Dendritic cell treated with granulocyte-macrophage colony-stimulating factor and Interleukin-4, amounts not matched to agents 40 ng/mL and 50 ng/mL, for 4 days (primary cell): ENCODE data around the gene PSAPL1.

Experiments used
- H3K27ac Mint-ChIP-seq: one replicate; pipeline ENCODE4 v1.8.0; 2022; ENCODE audit warnings: mild to moderate bottlenecking, mixed read lengths
- H3K27me3 Mint-ChIP-seq: one replicate; pipeline ENCODE4 v1.8.0; 2022; ENCODE audit warnings: mild to moderate bottlenecking, mixed read lengths
- H3K36me3 Mint-ChIP-seq: one replicate; pipeline ENCODE4 v1.8.0; 2022; ENCODE audit warnings: low read depth, mixed read lengths
- H3K4me1 Mint-ChIP-seq: one replicate; pipeline ENCODE4 v1.8.0; 2022; ENCODE audit warnings: low read depth, mixed read lengths
- H3K4me3 Mint-ChIP-seq: one replicate; pipeline ENCODE4 v1.8.0; 2022; ENCODE audit warnings: mild to moderate bottlenecking, moderate library complexity, mixed read lengths
- H3K9me3 Mint-ChIP-seq: one replicate; pipeline ENCODE4 v1.8.0; 2022; ENCODE audit warnings: mixed read lengths
- intact Hi-C: fragments of 100-400 bp; cut with micrococcal nuclease; formaldehyde crosslinking; loops from one replicate; pipeline ENCODE4 v1.15.0; 2022

The PSAPL1 gene

GRCh38 chr4:7414736-7415510 lies 19.8 kb downstream of the PSAPL1 start:
- Mint-ChIP-seq H3K4me3 (no peak overlapping the region), H3K36me3 (no peaks in the 10 kb centered on the region), H3K4me1 (no peaks in the 10 kb centered on the region), H3K27me3 (peaks cover 16% of the 10 kb centered on the region), H3K9me3 (peaks cover 8% of the 10 kb centered on the region), H3K27ac (no peak overlapping the region)
- intact Hi-C loops = no loop called here

GRCh38 chr4:7414046-7414445 lies 20.7 kb downstream of the PSAPL1 start:
- intact Hi-C loops = no loop called here
- Mint-ChIP-seq H3K36me3 (no peaks in the 10 kb centered on the region), H3K9me3 (peaks cover 9% of the 10 kb centered on the region), H3K4me1 (no peaks in the 10 kb centered on the region), H3K27me3 (peaks cover 16% of the 10 kb centered on the region), H3K4me3 (no peak overlapping the region), H3K27ac (no peak overlapping the region)

GRCh38 chr4:7412554-7412912 lies 22.2 kb downstream of the PSAPL1 start:
- no peak overlapping the region for H3K27ac Mint-ChIP-seq
- no peaks in the 10 kb centered on the region for H3K4me1 Mint-ChIP-seq
- H3K9me3 Mint-ChIP-seq = peaks cover 16% of the 10 kb centered on the region
- no peaks in the 10 kb centered on the region for H3K36me3 Mint-ChIP-seq
- no peak overlapping the region for H3K4me3 Mint-ChIP-seq
- intact Hi-C loops = no loop called here
- peaks cover 18% of the 10 kb centered on the region for H3K27me3 Mint-ChIP-seq

GRCh38 chr4:7411896-7412553 lies 22.7 kb downstream of the PSAPL1 start:
- no peak overlapping the region for H3K27ac Mint-ChIP-seq
- no peaks in the 10 kb centered on the region for H3K36me3 Mint-ChIP-seq
- peaks cover 17% of the 10 kb centered on the region for H3K9me3 Mint-ChIP-seq
- peaks cover 18% of the 10 kb centered on the region for H3K27me3 Mint-ChIP-seq
- no peak overlapping the region for H3K4me3 Mint-ChIP-seq
- no peaks in the 10 kb centered on the region for H3K4me1 Mint-ChIP-seq
- intact Hi-C loops = no loop called here

GRCh38 chr4:7411491-7411890 lies 23.2 kb downstream of the PSAPL1 start:
- Mint-ChIP-seq H3K27ac (no peak overlapping the region), H3K9me3 (peaks cover 17% of the 10 kb centered on the region), H3K4me3 (no peak overlapping the region), H3K27me3 (peaks cover 22% of the 10 kb centered on the region), H3K36me3 (no peaks in the 10 kb centered on the region), H3K4me1 (no peaks in the 10 kb centered on the region)
- intact Hi-C loops = no loop called here

GRCh38 chr4:7410446-7410845 lies 24.3 kb downstream of the PSAPL1 start:
- Mint-ChIP-seq H3K9me3 (peaks cover 17% of the 10 kb centered on the region), H3K4me3 (no peak overlapping the region), H3K27ac (no peak overlapping the region), H3K36me3 (no peaks in the 10 kb centered on the region), H3K4me1 (no peaks in the 10 kb centered on the region), H3K27me3 (peaks cover 19% of the 10 kb centered on the region)
- intact Hi-C loops = no loop called here

- Mint-ChIP-seq H3K4me3 (no peak overlapping the region), H3K36me3 (no peaks in the 10 kb centered on the region), H3K4me1 (no peaks in the 10 kb centered on the region), H3K27me3 (peaks cover 12% of the 10 kb centered on the region), H3K27ac (no peak overlapping the region), H3K9me3 (peaks cover 17% of the 10 kb centered on the region)
- intact Hi-C loops = no loop called here
These were observed 26.6 kb downstream of the PSAPL1 start for GRCh38 chr4:7408166-7408565.

- Mint-ChIP-seq H3K4me3 (no peak overlapping the region), H3K27me3 (peaks cover 14% of the 10 kb centered on the region), H3K27ac (no peak overlapping the region), H3K36me3 (no peaks in the 10 kb centered on the region), H3K4me1 (no peaks in the 10 kb centered on the region), H3K9me3 (peaks cover 6% of the 10 kb centered on the region)
- intact Hi-C loops = no loop called here
These were observed 31.7 kb downstream of the PSAPL1 start for GRCh38 chr4:7403001-7403400.

- Mint-ChIP-seq H3K27ac (no peak overlapping the region), H3K4me3 (no peak overlapping the region), H3K9me3 (peaks cover 1% of the 10 kb centered on the region), H3K4me1 (no peaks in the 10 kb centered on the region), H3K27me3 (peaks cover 19% of the 10 kb centered on the region), H3K36me3 (no peaks in the 10 kb centered on the region)
- intact Hi-C loops = no loop called here
These were observed 32.2 kb downstream of the PSAPL1 start for GRCh38 chr4:7402526-7402925.

GRCh38 chr4:7400671-7401298 lies 33.9 kb downstream of the PSAPL1 start:
- no peaks in the 10 kb centered on the region for H3K4me1 Mint-ChIP-seq
- no peaks in the 10 kb centered on the region for H3K36me3 Mint-ChIP-seq
- no peak overlapping the region for H3K27ac Mint-ChIP-seq
- H3K4me3 Mint-ChIP-seq = no peak overlapping the region
- intact Hi-C loops = no loop called here
- peaks cover 16% of the 10 kb centered on the region for H3K27me3 Mint-ChIP-seq
- no peaks in the 10 kb centered on the region for H3K9me3 Mint-ChIP-seq

GRCh38 chr4:7399440-7400234 lies 35.1 kb downstream of the PSAPL1 start:
- H3K4me1 Mint-ChIP-seq = no peaks in the 10 kb centered on the region
- H3K27ac Mint-ChIP-seq = no peak overlapping the region
- no peaks in the 10 kb centered on the region for H3K36me3 Mint-ChIP-seq
- intact Hi-C loops = no loop called here
- H3K4me3 Mint-ChIP-seq = no peak overlapping the region
- H3K27me3 Mint-ChIP-seq = peaks cover 15% of the 10 kb centered on the region
- no peaks in the 10 kb centered on the region for H3K9me3 Mint-ChIP-seq

- Mint-ChIP-seq H3K4me1 (no peaks in the 10 kb centered on the region), H3K9me3 (no peaks in the 10 kb centered on the region), H3K36me3 (no peaks in the 10 kb centered on the region), H3K27ac (no peak overlapping the region), H3K27me3 (peaks cover 13% of the 10 kb centered on the region), H3K4me3 (no peak overlapping the region)
- intact Hi-C loops = no loop called here
These were observed 35.8 kb downstream of the PSAPL1 start for GRCh38 chr4:7398788-7399439.

- H3K27ac Mint-ChIP-seq = no peak overlapping the region
- intact Hi-C loops = no loop called here
These were observed 36.7 kb downstream of the PSAPL1 start for GRCh38 chr4:7398104-7398423.

More at GRCh38 chr4:7398104-7398423, 36.7 kb downstream of the PSAPL1 start:
- no peaks in the 10 kb centered on the region for H3K9me3 Mint-ChIP-seq
- H3K27me3 Mint-ChIP-seq = peaks cover 13% of the 10 kb centered on the region
- no peak overlapping the region for H3K4me3 Mint-ChIP-seq
- no peaks in the 10 kb centered on the region for H3K4me1 Mint-ChIP-seq
- H3K36me3 Mint-ChIP-seq = no peaks in the 10 kb centered on the region
